ENCODE measurements around the gene KYNU. TPM values are rescaled to one million over a fixed set of nuclear protein-coding genes. Genes with fewer than 3 reads are reported as not detected.

KYNU gene
- total and polyA plus RNA-seq, 2 of the 13 experiments (the other 11 are each of a cell fraction or from before 2014, with no cell fraction given) = 21.9 to 68.6 TPM

- TF ChIP-seq ZBTB33 (CRISPR knock-in tag; IDR thresholded peaks at IDR 0.05) = peak; percentile 99
- TF ChIP-seq ZMYM2 (CRISPR knock-in tag; IDR thresholded peaks at IDR 0.05) = peak; percentile 49; the same call in 1 of the 2 replicates
Observed at GRCh38 chr2:142875010-142875409, 2.5 kb upstream of the KYNU start (continued).

GRCh38 chr2:142875652-142876051 lies 1.8 kb upstream of the KYNU start:
- in situ Hi-C loops (cut with HindIII; ENCODE audit: extremely low pct_ligation_motif_present, low pct_unique_long_range_greater_than_20kb) = no loop called here
- H3K27ac ChIP-seq (ENCODE audit: extremely low read length, insufficient read depth, low read length) = peak overlapping the region; percentile 57
- CTCF ChIA-PET (ENCODE audit: low intra/inter-chr PET ratio, low total read pairs) = no interaction called here
- H4K20me1 ChIP-seq (ENCODE audit: insufficient read depth, low read length) = no peaks in the 10 kb centered on the region
- H3K9me3 ChIP-seq (ENCODE audit: low read length) = no peaks in the 10 kb centered on the region
- ATAC-seq (no peak), DNase-seq (ENCODE audit: low spot score) (no peak), FAIRE-seq (no peak)
- TF ChIP-seq PATZ1 (CRISPR knock-in tag; IDR thresholded peaks at IDR 0.05) (no peak), THAP7 (CRISPR knock-in tag; IDR thresholded peaks at IDR 0.05) (no peak), IRF2 (CRISPR knock-in tag; IDR thresholded peaks at IDR 0.05) (no peak), NFYC (CRISPR knock-in tag; IDR thresholded peaks at IDR 0.05) (no peak), ATF7 (IDR thresholded peaks at IDR 0.05) (no peak), ATF7 (CRISPR knock-in tag; IDR thresholded peaks at IDR 0.05) (no peak)
- POLR2A ChIA-PET = interaction anchor here (1.8 to 2.1 kb wide), 3 partner anchors 12 to 104 kb away, joined by 4 to 21 read pairs (median 15); no protein-coding TSS in a partner anchor
- H3K9ac ChIP-seq (ENCODE audit: insufficient read depth, low read depth, low read length) = no peak overlapping the region
- no peaks in the 10 kb centered on the region for H3K27me3 ChIP-seq (ENCODE audit: control insufficient read depth in 1 of 2, insufficient read depth in 2 of 2, low read length in 2 of 2)
- H3K36me3 ChIP-seq (replicated peaks in 1 of 2; ENCODE audit: control insufficient read depth in 1 of 2, insufficient read depth in 2 of 2, low read length in 2 of 2) = no peaks in the 10 kb centered on the region; a peak in 1 of 5 replicates
- peaks cover 23% of the 10 kb centered on the region for H3K79me2 ChIP-seq (ENCODE audit: insufficient read depth, low read length)
- WGBS (ENCODE audit: low lambda C conversion rate) = 98% methylated on average over 4 of the region's 4 CpGs
- H3K4me1 ChIP-seq (ENCODE audit: insufficient read depth, low read length) = peaks cover 74% of the 10 kb centered on the region
- H3K4me2 ChIP-seq (ENCODE audit: low read depth, low read length) = no peak overlapping the region
- BruUV-seq (replicated peaks) = no TSS peak
- intact Hi-C loops (cut with micrococcal nuclease; ENCODE audit: unreplicated experiment) = loop anchor here (2.0 kb wide), 2 partner anchors 61 to 105 kb away; no protein-coding TSS in a partner anchor
- H3K4me3 ChIP-seq (replicated peaks in 1 of 3; ENCODE audit: insufficient read depth in 1 of 3, low read depth in 2 of 3, low read length in 3 of 3) = no peak overlapping the region
- no peak overlapping the region for H2AFZ ChIP-seq (ENCODE audit: low read length)

All from HepG2 (cell line).